Activated CD8-positive, alpha-beta T cell treated with anti-CD3 and anti-CD28 coated beads, Interleukin-2, amount 10 ng/mL, durations not matched to agents 7 days and 5 days (primary cell): ENCODE data around the gene EFNB2. TPM values are rescaled to one million over a fixed set of nuclear protein-coding genes. Genes with fewer than 3 reads are reported as not detected.

ENCODE experiments used
- ATAC-seq: fragments of 150-1000 bp; cut with Tn5 transposase; one replicate; pipeline ENCODE4 v1.10.0; 2021; ENCODE audit warnings: moderate library complexity
- CTCF ChIA-PET: fragments of 350-600 bp; sonication (Branson Sonifier 250); formaldehyde crosslinking; loops from one replicate; lab custom pipeline; 2021; ENCODE audit warnings: antibody characterized with exemption; lab: Charles Lee
- POLR2A ChIA-PET: fragments of 350-600 bp; sonication (Branson Sonifier 250); formaldehyde crosslinking; loops from one replicate; lab custom pipeline; 2021; ENCODE audit warnings: antibody characterized with exemption; lab: Charles Lee
- DNase-seq: peaks from one replicate; pipeline ENCODE4 v3.0.0-alpha.2; 2020
- H3K27ac Mint-ChIP-seq: one replicate; pipeline ENCODE4 v1.8.0; 2021; ENCODE audit warnings: mild to moderate bottlenecking, mixed read lengths
- H3K27me3 Mint-ChIP-seq: one replicate; pipeline ENCODE4 v1.8.0; 2021; ENCODE audit warnings: low read depth, mixed read lengths
- H3K36me3 Mint-ChIP-seq: one replicate; pipeline ENCODE4 v1.8.0; 2021; ENCODE audit warnings: low read depth, mixed read lengths
- H3K4me1 Mint-ChIP-seq: one replicate; pipeline ENCODE4 v1.8.0; 2021; ENCODE audit warnings: low read depth, mixed read lengths
- H3K4me3 Mint-ChIP-seq: one replicate; pipeline ENCODE4 v1.8.0; 2021; ENCODE audit warnings: mild to moderate bottlenecking, mixed read lengths
- H3K9me3 Mint-ChIP-seq: one replicate; pipeline ENCODE4 v1.8.0; 2022; ENCODE audit warnings: mixed read lengths; ENCODE audit not compliant: insufficient read depth
- total RNA-seq, 2 experiments: library from RNA; stranded (reverse); gene quantifications; one replicate each; pipeline ENCODE4 v1.2.3, GENCODE V29; 2021

Gene EFNB2
- total RNA-seq, 2 experiments from 2014 or later, result 0.08 to 0.16 TPM

- CTCF ChIA-PET, result no interaction called here
- H3K36me3 Mint-ChIP-seq, result no peaks in the 10 kb centered on the region
- no peak overlapping the region for H3K4me3 Mint-ChIP-seq
- H3K4me1 Mint-ChIP-seq, result no peaks in the 10 kb centered on the region
- POLR2A ChIA-PET, result no interaction called here
- H3K27ac Mint-ChIP-seq, result no peak overlapping the region
- ATAC-seq (no peak), DNase-seq (no peak)
- no peaks in the 10 kb centered on the region for H3K9me3 Mint-ChIP-seq
- H3K27me3 Mint-ChIP-seq, result peaks cover 30% of the 10 kb centered on the region
These were observed 13.3 kb downstream of the EFNB2 start for GRCh38 chr13:106522112-106522705.

GRCh38 chr13:106521095-106521799 lies 14.2 kb downstream of the EFNB2 start:
- Mint-ChIP-seq H3K4me1 (no peaks in the 10 kb centered on the region), H3K27me3 (peaks cover 27% of the 10 kb centered on the region), H3K9me3 (no peaks in the 10 kb centered on the region), H3K4me3 (no peak overlapping the region), H3K36me3 (no peaks in the 10 kb centered on the region), H3K27ac (no peak overlapping the region)
- ChIA-PET POLR2A (no interaction called here), CTCF (no interaction called here)
- ATAC-seq (no peak), DNase-seq (no peak)

- Mint-ChIP-seq H3K4me1 (no peaks in the 10 kb centered on the region), H3K36me3 (no peaks in the 10 kb centered on the region), H3K9me3 (no peaks in the 10 kb centered on the region), H3K27me3 (peaks cover 24% of the 10 kb centered on the region), H3K4me3 (no peak overlapping the region), H3K27ac (no peak overlapping the region)
- POLR2A ChIA-PET, result no interaction called here
- ATAC-seq (no peak), DNase-seq (no peak)
- CTCF ChIA-PET, result no interaction called here
These were observed 15.0 kb downstream of the EFNB2 start for GRCh38 chr13:106520251-106521054.

GRCh38 chr13:106518512-106518911 lies 16.9 kb downstream of the EFNB2 start:
- no peak overlapping the region for H3K27ac Mint-ChIP-seq
- no peaks in the 10 kb centered on the region for H3K9me3 Mint-ChIP-seq
- no peaks in the 10 kb centered on the region for H3K36me3 Mint-ChIP-seq

GRCh38 chr13:106517109-106517847 lies 18.2 kb downstream of the EFNB2 start:
- ATAC-seq (no peak), DNase-seq (no peak)
- ChIA-PET POLR2A (no interaction called here), CTCF (no interaction called here)
- Mint-ChIP-seq H3K4me3 (no peak overlapping the region), H3K9me3 (no peaks in the 10 kb centered on the region), H3K36me3 (no peaks in the 10 kb centered on the region), H3K27ac (no peak overlapping the region), H3K27me3 (peaks cover 22% of the 10 kb centered on the region), H3K4me1 (no peaks in the 10 kb centered on the region)

More at GRCh38 chr13:106518512-106518911, 16.9 kb downstream of the EFNB2 start:
- H3K27me3 Mint-ChIP-seq, result peaks cover 25% of the 10 kb centered on the region
- no peak for DNase-seq
- no peak for ATAC-seq
- ChIA-PET POLR2A (no interaction called here), CTCF (no interaction called here)
- no peaks in the 10 kb centered on the region for H3K4me1 Mint-ChIP-seq
- no peak overlapping the region for H3K4me3 Mint-ChIP-seq

- DNase-seq, result no peak
- Mint-ChIP-seq H3K27me3 (peaks cover 21% of the 10 kb centered on the region), H3K27ac (no peak overlapping the region), H3K36me3 (no peaks in the 10 kb centered on the region), H3K4me1 (no peaks in the 10 kb centered on the region), H3K4me3 (no peak overlapping the region), H3K9me3 (no peaks in the 10 kb centered on the region)
- ATAC-seq, result no peak
- CTCF ChIA-PET, result no interaction called here
- POLR2A ChIA-PET, result no interaction called here
These were observed 19.7 kb downstream of the EFNB2 start for GRCh38 chr13:106515635-106516254.

GRCh38 chr13:106514928-106515634 lies 20.4 kb downstream of the EFNB2 start:
- H3K36me3 Mint-ChIP-seq, result no peaks in the 10 kb centered on the region
- CTCF ChIA-PET, result interaction anchor here (1.0 kb wide), 1 partner anchor 14 kb away, joined by 3 read pairs; no protein-coding TSS in a partner anchor
- POLR2A ChIA-PET, result no interaction called here
- H3K4me1 Mint-ChIP-seq, result no peaks in the 10 kb centered on the region
- H3K9me3 Mint-ChIP-seq, result no peaks in the 10 kb centered on the region
- no peak overlapping the region for H3K4me3 Mint-ChIP-seq
- no peak overlapping the region for H3K27ac Mint-ChIP-seq
- ATAC-seq, result no peak
- peaks cover 24% of the 10 kb centered on the region for H3K27me3 Mint-ChIP-seq
- DNase-seq, result no peak

- CTCF ChIA-PET, result interaction anchor here (1.0 kb wide), 1 partner anchor 16 kb away, joined by 3 read pairs; no protein-coding TSS in a partner anchor
- DNase-seq, result no peak
These were observed 22.2 kb downstream of the EFNB2 start for GRCh38 chr13:106513025-106513983.

GRCh38 chr13:106507560-106508274 lies 27.7 kb downstream of the EFNB2 start:
- peaks cover 24% of the 10 kb centered on the region for H3K27me3 Mint-ChIP-seq
- ATAC-seq (no peak), DNase-seq (no peak)
- ChIA-PET POLR2A (no interaction called here), CTCF (interaction anchor here (0.6 to 0.9 kb wide), 2 partner anchors 28 to 112 kb away, joined by 3 to 4 read pairs; no protein-coding TSS in a partner anchor)
- H3K9me3 Mint-ChIP-seq, result no peaks in the 10 kb centered on the region
- no peak overlapping the region for H3K4me3 Mint-ChIP-seq
- H3K27ac Mint-ChIP-seq, result no peak overlapping the region
- no peaks in the 10 kb centered on the region for H3K36me3 Mint-ChIP-seq
- peaks cover 3% of the 10 kb centered on the region for H3K4me1 Mint-ChIP-seq

More at GRCh38 chr13:106513025-106513983, 22.2 kb downstream of the EFNB2 start:
- POLR2A ChIA-PET, result no interaction called here
- Mint-ChIP-seq H3K4me1 (no peaks in the 10 kb centered on the region), H3K9me3 (no peaks in the 10 kb centered on the region), H3K4me3 (no peak overlapping the region), H3K27ac (no peak overlapping the region), H3K27me3 (peaks cover 24% of the 10 kb centered on the region), H3K36me3 (no peaks in the 10 kb centered on the region)
- ATAC-seq, result no peak

GRCh38 chr13:106506286-106506685 lies 29.2 kb downstream of the EFNB2 start:
- POLR2A ChIA-PET, result no interaction called here
- H3K27me3 Mint-ChIP-seq, result peaks cover 26% of the 10 kb centered on the region
- H3K27ac Mint-ChIP-seq, result no peak overlapping the region
- no peak overlapping the region for H3K4me3 Mint-ChIP-seq
- no peaks in the 10 kb centered on the region for H3K36me3 Mint-ChIP-seq
- DNase-seq (no peak), ATAC-seq (no peak)
- H3K4me1 Mint-ChIP-seq, result peaks cover 3% of the 10 kb centered on the region
- CTCF ChIA-PET, result no interaction called here
- H3K9me3 Mint-ChIP-seq, result no peaks in the 10 kb centered on the region
